Naive thymus-derived CD4-positive, alpha-beta T cell (primary cell): ENCODE data around the gene GSKIP. TPM values are rescaled to one million over a fixed set of nuclear protein-coding genes. Genes with fewer than 3 reads are reported as not detected.

Experiments used
- ATAC-seq: fragments of 150-1000 bp; cut with Tn5 transposase; 2 replicates; pipeline ENCODE4 v1.10.0; 2021; ENCODE audit warnings: mild to moderate bottlenecking, moderate library complexity
- CTCF ChIA-PET: fragments of 350-600 bp; sonication (Branson Sonifier 250); formaldehyde crosslinking; loops from one replicate; lab custom pipeline; 2021; ENCODE audit warnings: antibody characterized with exemption; lab: Charles Lee
- POLR2A ChIA-PET: fragments of 350-600 bp; sonication (Branson Sonifier 250); formaldehyde crosslinking; loops from one replicate; lab custom pipeline; 2021; ENCODE audit warnings: antibody characterized with exemption, inconsistent platforms; lab: Charles Lee
- DNase-seq, 9 donors: peaks; one replicate each; pipeline versions ENCODE4 v3.0.0 to v3.0.0-alpha.2; 2020 to 2022; ENCODE audit warnings: mixed read lengths in 1 of 9
- H3K27ac ChIP-seq: one replicate; pipeline ENCODE4 v1.7.0; 2013; ENCODE audit warnings: mild to moderate bottlenecking, low read depth, low read length, moderate library complexity
- H3K27me3 ChIP-seq, 2 donors: one replicate each; pipeline ENCODE4 v1.7.0; 2013; ENCODE audit warnings: low read length in 2 of 2, mild to moderate bottlenecking in 2 of 2, moderate library complexity in 2 of 2; ENCODE audit not compliant: control insufficient read depth in 2 of 2, insufficient read depth in 2 of 2
- H3K36me3 ChIP-seq, 3 experiments: 1 replicate in 2 of 3; 2 replicates in 1 of 3; pipeline ENCODE4 v1.7.0; 2013; ENCODE audit warnings: low read length in 3 of 3, mild to moderate bottlenecking in 3 of 3, moderate library complexity in 1 of 3; ENCODE audit not compliant: insufficient read depth in 3 of 3, control insufficient read depth in 2 of 3
- H3K4me1 ChIP-seq, 2 donors: one replicate each; pipeline ENCODE4 v1.7.0; 2013; ENCODE audit warnings: low read length in 2 of 2, mild to moderate bottlenecking in 2 of 2, moderate library complexity in 1 of 2; ENCODE audit not compliant: control insufficient read depth in 2 of 2, insufficient read depth in 2 of 2
- H3K4me3 ChIP-seq: 2 replicates; pipeline ENCODE4 v1.7.0; 2013; ENCODE audit warnings: mild to moderate bottlenecking, low read length
- H3K9me3 ChIP-seq, 3 experiments: 1 replicate in 2 of 3; 2 replicates in 1 of 3; pipeline ENCODE4 v1.7.0; 2013; ENCODE audit warnings: low read length in 3 of 3; ENCODE audit not compliant: control insufficient read depth in 2 of 3
- H3K27ac Mint-ChIP-seq, 9 donors: one replicate each; pipeline ENCODE4 v1.8.0; 2020 to 2022; ENCODE audit warnings: mixed read lengths in 9 of 9, mild to moderate bottlenecking in 8 of 9, moderate library complexity in 5 of 9, inconsistent platforms in 2 of 9
- H3K27me3 Mint-ChIP-seq, 5 donors: one replicate each; pipeline ENCODE4 v1.8.0; 2021 to 2022; ENCODE audit warnings: mixed read lengths in 5 of 5, mild to moderate bottlenecking in 1 of 5
- H3K36me3 Mint-ChIP-seq, 5 donors: one replicate each; pipeline ENCODE4 v1.8.0; 2020 to 2022; ENCODE audit warnings: mixed read lengths in 5 of 5, mild to moderate bottlenecking in 3 of 5, inconsistent platforms in 1 of 5
- H3K4me1 Mint-ChIP-seq, 7 donors: one replicate each; pipeline ENCODE4 v1.8.0; 2020 to 2022; ENCODE audit warnings: mixed read lengths in 7 of 7, mild to moderate bottlenecking in 3 of 7, inconsistent platforms in 1 of 7
- H3K4me3 Mint-ChIP-seq, 10 donors: one replicate each; pipeline ENCODE4 v1.8.0; 2020 to 2022; ENCODE audit warnings: mild to moderate bottlenecking in 10 of 10, mixed read lengths in 10 of 10, moderate library complexity in 6 of 10, inconsistent platforms in 2 of 10
- H3K9me3 Mint-ChIP-seq, 11 donors: one replicate each; pipeline ENCODE4 v1.8.0; 2020 to 2022; ENCODE audit warnings: mixed read lengths in 11 of 11, mild to moderate bottlenecking in 4 of 11, inconsistent platforms in 1 of 11, moderate library complexity in 1 of 11
- intact Hi-C, 2 donors: fragments of 100-400 bp; cut with micrococcal nuclease; formaldehyde crosslinking; loops; one replicate each; pipeline ENCODE4 v1.15.1; 2023
- polyA plus RNA-seq, 2 donors: library from polyadenylated mRNA; unstranded; fragments of 300-500 nt; fragmentation: Illumina TruSeq; gene quantifications; one replicate each; pipeline ENCODE4 v1.2.3, GENCODE V29; 2021
- total RNA-seq, 6 experiments: library from RNA in 5 of 6; stranded (reverse) in 5 of 6; gene quantifications; 1 replicate in 5 of 6; 2 replicates in 1 of 6; pipeline ENCODE4 v1.2.3 and lab custom pipeline; 2021 to 2026

GSKIP gene
- total and polyA plus RNA-seq, 7 experiments from 2014 or later = 6.7 to 22.1 (median 16.8) TPM

- no peak for ATAC-seq
- Mint-ChIP-seq H3K36me3 (no peaks in the 10 kb centered on the region), H3K27ac (no peak overlapping the region), H3K27me3 (peaks cover 4 to 23% (median 17%) of the 10 kb centered on the region in 5 donors), H3K4me1 (no peaks in the 10 kb centered on the region), H3K4me3 (no peak overlapping the region), H3K9me3 (no peaks in the 10 kb centered on the region)
- H3K27ac ChIP-seq = no peak overlapping the region
- no peaks in the 10 kb centered on the region for H3K27me3 ChIP-seq
- ChIA-PET CTCF (interaction anchor here (0.7 to 0.8 kb wide), 2 partner anchors 333 to 355 kb away, joined by 3 to 4 read pairs; no protein-coding TSS in a partner anchor), POLR2A (no interaction called here)
- H3K4me3 ChIP-seq = no peak overlapping the region
- H3K36me3 ChIP-seq = no peaks in the 10 kb centered on the region
- no peak for DNase-seq
- intact Hi-C loops = no loop called here
- no peaks in the 10 kb centered on the region for H3K4me1 ChIP-seq
- H3K9me3 ChIP-seq = no peaks in the 10 kb centered on the region
These were observed 70.7 kb downstream of the GSKIP start for GRCh38 chr14:96434040-96434439.

Other genes with a start within 250 kb of the GSKIP start
- gene BDKRB2, start 158.7 kb upstream of the GSKIP start, total RNA-seq = not detected
- gene BDKRB2, start 158.7 kb upstream of the GSKIP start, polyA plus RNA-seq = under 1 TPM in 1 of 2 donors, not detected in 1; 0.08 TPM
- not detected for gene BDKRB1, start 107.3 kb upstream of the GSKIP start, total RNA-seq
- not detected for gene BDKRB1, start 107.3 kb upstream of the GSKIP start, polyA plus RNA-seq
- gene ATG2B, start 185 bp upstream of the GSKIP start, total RNA-seq = 10 to 100 TPM; 22.7 to 43.4 (median 34.3) TPM
- gene ATG2B, start 185 bp upstream of the GSKIP start, polyA plus RNA-seq = 1 to 10 TPM; 1.8 to 2.5 TPM
- under 1 TPM in 3 of 5 experiments, not detected in 2; 0.19 to 0.67 (median 0.58) TPM for gene AK7, start 28.6 kb downstream of the GSKIP start, total RNA-seq
- gene AK7, start 28.6 kb downstream of the GSKIP start, polyA plus RNA-seq = under 1 TPM; 0.05 to 0.64 TPM
- gene PAPOLA, start 138.9 kb downstream of the GSKIP start, total RNA-seq = 100 to 1,000 TPM; 158 to 256 (median 177) TPM
- gene PAPOLA, start 138.9 kb downstream of the GSKIP start, polyA plus RNA-seq = 10 to 100 TPM; 58.2 to 72.2 TPM